Occipital lobe (tissue), 2 donors: Measurements from ENCODE around the gene PSME1. TPM values are rescaled to one million over a fixed set of nuclear protein-coding genes. Genes with fewer than 3 reads are reported as not detected.
"Not testable (repeated sequence)": the region's sequence is repeated elsewhere in the genome, so short reads cannot be mapped to it uniquely, and the experiment has no call there.

Experiments used
- DNase-seq: peaks from one replicate; lab custom pipeline; 2025; lab: John Stamatoyannopoulos, UW
- total RNA-seq: library from RNA; depleted of rRNA; stranded (reverse); fragments of >200 nt; gene quantifications from one replicate; pipeline ENCODE4 v1.2.3, GENCODE V29; 2014

The PSME1 gene
- total RNA-seq, 1 donor from 2014 or later = 24.5 TPM

GRCh38 chr14:24103451-24103850, 32.5 kb upstream of the PSME1 start:
- no peak for DNase-seq

GRCh38 chr14:24105609-24106239, 30.3 kb upstream of the PSME1 start:
- not testable (repeated sequence) for DNase-seq

GRCh38 chr14:24106672-24107271, 29.2 kb upstream of the PSME1 start:
- DNase-seq = no peak

- DNase-seq = no peak
Measured at GRCh38 chr14:24108336-24108874, 27.6 kb upstream of the PSME1 start.

GRCh38 chr14:24110060-24110459, 25.9 kb upstream of the PSME1 start:
- DNase-seq = no peak

GRCh38 chr14:24110523-24110922, 25.5 kb upstream of the PSME1 start:
- DNase-seq = no peak

- DNase-seq = no peak
Measured at GRCh38 chr14:24113379-24113800, 22.6 kb upstream of the PSME1 start.

- DNase-seq = peak; percentile 85
Measured at GRCh38 chr14:24113801-24114531, 22.0 kb upstream of the PSME1 start.

GRCh38 chr14:24114532-24115421, 21.2 kb upstream of the PSME1 start, which contains the start of the genes DCAF11 and NRL:
TSS of gene DCAF11 (plus strand) at chr14:24114777. CDS start at chr14:24115595, 818 bp downstream.
TSS of gene NRL (minus strand) at chr14:24114949. CDS start at chr14:24082848, 32,101 bp downstream.
- DNase-seq = peak; percentile 98

GRCh38 chr14:24115422-24116127, 20.4 kb upstream of the PSME1 start:
- no peak for DNase-seq

- DNase-seq = no peak
Measured at GRCh38 chr14:24116128-24116814, 19.7 kb upstream of the PSME1 start.

GRCh38 chr14:24117179-24117578, 18.8 kb upstream of the PSME1 start:
- DNase-seq = no peak

GRCh38 chr14:24119691-24120090, 16.3 kb upstream of the PSME1 start:
- DNase-seq = no peak

GRCh38 chr14:24121210-24121609, 14.8 kb upstream of the PSME1 start:
- no peak for DNase-seq

GRCh38 chr14:24122416-24122815, 13.6 kb upstream of the PSME1 start:
- DNase-seq = no peak

- DNase-seq = no peak
Measured at GRCh38 chr14:24122898-24123297, 13.1 kb upstream of the PSME1 start.

- no peak for DNase-seq
Measured at GRCh38 chr14:24123424-24124417, 12.3 kb upstream of the PSME1 start.

- no peak for DNase-seq
Measured at GRCh38 chr14:24126939-24127338, 9.1 kb upstream of the PSME1 start.

GRCh38 chr14:24127673-24128072, 8.3 kb upstream of the PSME1 start:
- no peak for DNase-seq
